Gastroesophageal sphincter (tissue), 4 donors: ENCODE results near the gene RALGPS1. TPM values are rescaled to one million over a fixed set of nuclear protein-coding genes. Genes with fewer than 3 reads are reported as not detected.

Experiments used
- ATAC-seq: fragments of 150-250 bp; one replicate; pipeline ENCODE4 v1.9.1; 2016; ENCODE audit warnings: mild to moderate bottlenecking, moderate library complexity
- H3K27ac ChIP-seq, 4 donors: fragments of 200-600 bp; sonication (generic) in 3 of 4; 1 replicate in 3 of 4; 2 replicates in 1 of 4; pipeline ENCODE4 v1.5.1; 2016 to 2019
- H3K27me3 ChIP-seq: fragments of 200-600 bp; sonication (generic); one replicate; pipeline ENCODE4 v1.5.1; 2019
- H3K36me3 ChIP-seq, 2 donors: fragments of 200-600 bp; sonication (generic); one replicate each; pipeline ENCODE4 v1.5.1; 2019; ENCODE audit warnings: control low read depth in 1 of 2
- H3K4me1 ChIP-seq, 3 donors: fragments of 200-600 bp; sonication (generic); 1 replicate in 2 of 3; 2 replicates in 1 of 3; pipeline ENCODE4 v1.5.1; 2016 to 2019; ENCODE audit warnings: control low read depth in 2 of 3
- H3K4me3 ChIP-seq, 2 donors: fragments of 200-600 bp; sonication (generic); one replicate each; pipeline ENCODE4 v1.5.1; 2019; ENCODE audit warnings: mild to moderate bottlenecking in 1 of 2, moderate library complexity in 1 of 2
- H3K9me3 ChIP-seq, 3 donors: fragments of 200-600 bp; sonication (generic); one replicate each; pipeline ENCODE4 v1.5.1; 2017 to 2019; ENCODE audit warnings: control low read depth in 2 of 3
- EP300 ChIP-seq: sonication (generic); formaldehyde crosslinking; IDR thresholded peaks from one replicate; pipeline ENCODE4 v1.6.1; 2017; ENCODE audit warnings: antibody characterized with exemption, mild to moderate bottlenecking
- POLR2A ChIP-seq, 2 donors: fragments of 450-650 bp; IDR thresholded peaks; one replicate each; pipeline ENCODE4 v1.6.1; 2017; ENCODE audit warnings: antibody characterized with exemption in 2 of 2, mild to moderate bottlenecking in 2 of 2, moderate library complexity in 1 of 2
- POLR2AphosphoS5 ChIP-seq: sonication (generic); formaldehyde crosslinking; IDR thresholded peaks from one replicate; pipeline ENCODE4 v1.6.1; 2017; ENCODE audit warnings: antibody characterized with exemption
- WGBS, 2 donors: methylation state at CpG; one replicate each; pipeline ENCODE4 v1.1.5; 2018; ENCODE audit warnings: low coverage in 1 of 2; 5-methylcytosine and 5-hydroxymethylcytosine counted together
- total RNA-seq, 4 donors: library from RNA; depleted of rRNA; stranded (reverse); fragments of >200 nt; gene quantifications; one replicate each; pipeline ENCODE4 v1.1.0, GENCODE V29; 2016
- TF ChIP-seq, protein P1 (sequence below), 4 experiments: fragments of 200-600 bp in 2 of 4; fragments of 450-650 bp in 2 of 4; sonication (generic) in 1 of 4; IDR thresholded peaks; one replicate each; pipeline ENCODE4 v1.5.1; 2017 to 2019; ENCODE audit warnings: antibody characterized with exemption in 4 of 4, mild to moderate bottlenecking in 2 of 4, moderate library complexity in 2 of 4

RALGPS1 gene
- total RNA-seq, 4 donors from 2014 or later = 5.9 to 17.4 (median 11.3) TPM

DNA sequence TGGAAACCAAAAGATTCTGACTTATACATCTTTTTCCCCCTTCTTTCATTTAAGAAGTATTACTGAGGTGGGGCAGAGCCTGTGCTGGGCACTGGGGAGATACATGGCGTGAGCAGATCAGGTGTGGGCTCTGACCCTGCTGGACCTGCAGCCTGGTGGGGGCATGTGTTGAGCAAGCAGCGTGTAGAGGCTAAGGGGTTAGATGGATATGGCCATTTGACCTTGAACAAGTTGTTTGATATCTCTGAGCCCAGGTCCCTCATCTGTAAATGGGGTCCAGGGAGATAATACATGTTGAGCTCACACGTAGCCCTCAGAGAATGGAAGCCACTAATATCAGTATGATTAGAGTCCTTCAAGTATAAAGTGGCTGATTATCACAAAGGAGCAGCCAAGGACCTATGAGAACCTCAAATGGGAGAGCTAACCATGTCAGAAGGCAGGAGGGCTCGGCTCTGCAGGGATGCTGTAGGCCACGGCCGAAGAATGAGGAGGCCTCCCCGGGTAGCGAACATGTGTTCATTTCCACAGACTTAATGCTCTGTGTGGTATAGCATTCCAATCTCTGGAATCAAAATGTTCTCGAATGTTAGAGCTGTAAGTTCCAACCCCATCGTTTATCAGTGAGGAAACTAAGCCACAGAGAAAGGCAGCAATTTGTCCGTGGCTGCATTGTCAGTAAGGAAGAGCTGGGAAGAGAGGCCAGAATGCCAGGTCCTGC lies 223.2 kb downstream of the RALGPS1 start:
- H3K9me3 ChIP-seq = no peaks in the 10 kb centered on the region
- no peaks in the 10 kb centered on the region for H3K36me3 ChIP-seq
- peaks cover 3 to 53% (median 35%) of the 10 kb centered on the region in 3 donors for H3K4me1 ChIP-seq
- no peak overlapping the region for H3K27ac ChIP-seq
- H3K4me3 ChIP-seq = no peak overlapping the region
- 88 to 98% methylated on average over 6 to 9 of the region's 11 CpGs for WGBS, 2 donors
- ATAC-seq = no peak
- no peaks in the 10 kb centered on the region for H3K27me3 ChIP-seq
- TF ChIP-seq POLR2A (IDR thresholded peaks at IDR 0.05) (no peak), POLR2AphosphoS5 (no peak), EP300 (no peak)
- TF ChIP-seq, protein P1, sequence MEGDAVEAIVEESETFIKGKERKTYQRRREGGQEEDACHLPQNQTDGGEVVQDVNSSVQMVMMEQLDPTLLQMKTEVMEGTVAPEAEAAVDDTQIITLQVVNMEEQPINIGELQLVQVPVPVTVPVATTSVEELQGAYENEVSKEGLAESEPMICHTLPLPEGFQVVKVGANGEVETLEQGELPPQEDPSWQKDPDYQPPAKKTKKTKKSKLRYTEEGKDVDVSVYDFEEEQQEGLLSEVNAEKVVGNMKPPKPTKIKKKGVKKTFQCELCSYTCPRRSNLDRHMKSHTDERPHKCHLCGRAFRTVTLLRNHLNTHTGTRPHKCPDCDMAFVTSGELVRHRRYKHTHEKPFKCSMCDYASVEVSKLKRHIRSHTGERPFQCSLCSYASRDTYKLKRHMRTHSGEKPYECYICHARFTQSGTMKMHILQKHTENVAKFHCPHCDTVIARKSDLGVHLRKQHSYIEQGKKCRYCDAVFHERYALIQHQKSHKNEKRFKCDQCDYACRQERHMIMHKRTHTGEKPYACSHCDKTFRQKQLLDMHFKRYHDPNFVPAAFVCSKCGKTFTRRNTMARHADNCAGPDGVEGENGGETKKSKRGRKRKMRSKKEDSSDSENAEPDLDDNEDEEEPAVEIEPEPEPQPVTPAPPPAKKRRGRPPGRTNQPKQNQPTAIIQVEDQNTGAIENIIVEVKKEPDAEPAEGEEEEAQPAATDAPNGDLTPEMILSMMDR (IDR thresholded peaks at IDR 0.05) = no peak

DNA sequence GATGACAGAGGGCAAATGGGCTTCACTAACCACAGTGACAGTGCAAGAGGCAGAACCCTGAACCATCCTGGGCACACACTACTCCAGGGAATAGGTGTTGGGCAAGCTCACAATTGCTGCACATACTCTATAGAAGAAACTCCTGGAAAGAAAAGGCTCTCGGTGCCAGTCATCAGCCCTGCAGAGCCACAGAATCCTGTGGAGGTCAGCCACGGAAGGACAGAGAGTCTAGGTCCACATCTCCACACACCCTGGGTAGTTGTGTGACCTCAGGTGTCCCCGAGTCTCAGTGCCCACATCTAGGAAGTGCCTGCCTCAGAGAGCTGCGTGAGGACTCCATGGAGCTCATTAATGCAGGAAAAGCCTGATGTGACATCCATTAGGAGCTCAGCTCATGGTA lies 223.9 kb downstream of the RALGPS1 start:
- Histone ChIP-seq H3K27me3 (no peaks in the 10 kb centered on the region), H3K4me3 (no peak overlapping the region), H3K9me3 (no peaks in the 10 kb centered on the region), H3K36me3 (no peaks in the 10 kb centered on the region), H3K27ac (no peak overlapping the region), H3K4me1 (peaks cover 3 to 46% (median 28%) of the 10 kb centered on the region in 3 donors)
- no peak for ATAC-seq
- TF ChIP-seq EP300 = no peak
- no peak for TF ChIP-seq POLR2AphosphoS5
- TF ChIP-seq POLR2A (IDR thresholded peaks at IDR 0.05) = no peak
- TF ChIP-seq, protein P1 (IDR thresholded peaks at IDR 0.05) = no peak
- 90 to 100% methylated on average over 1 to 2 of the region's 4 CpGs for whole genome bisulfite sequencing, 2 donors

DNA sequence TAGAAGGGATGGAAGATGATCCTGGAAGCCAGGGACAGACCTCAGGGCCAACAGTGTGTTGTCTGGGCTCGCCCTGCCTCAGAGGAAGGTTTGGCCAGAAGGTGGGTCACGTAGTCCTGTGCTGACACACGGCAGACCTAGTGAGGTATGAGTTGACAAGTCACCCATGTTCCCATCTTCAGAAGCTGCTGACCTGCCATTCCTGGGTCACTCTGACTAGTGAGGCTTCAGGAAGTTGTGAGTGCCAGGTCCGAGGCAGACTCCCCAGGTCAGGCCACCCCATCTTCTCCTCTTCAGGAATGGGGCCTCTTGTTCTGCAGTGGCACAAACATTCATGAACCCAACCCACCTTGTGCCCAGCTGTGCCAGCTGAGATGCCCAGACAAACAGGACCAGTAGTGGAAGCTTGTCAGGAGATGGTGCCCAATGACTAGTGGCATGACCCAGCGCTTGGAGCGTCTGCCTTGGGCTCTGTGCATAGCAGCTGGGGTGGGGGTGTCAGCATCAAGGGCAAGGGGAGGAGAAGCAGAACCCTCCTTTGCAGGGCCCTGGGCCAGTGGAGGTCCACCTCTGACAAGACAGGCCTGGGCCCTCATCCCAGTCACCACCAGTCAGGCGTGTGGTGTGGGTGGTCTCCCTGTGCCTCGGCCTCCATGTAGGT lies 224.6 kb downstream of the RALGPS1 start:
- Histone ChIP-seq H3K36me3 (no peaks in the 10 kb centered on the region), H3K4me3 (no peak overlapping the region), H3K27ac (no peak overlapping the region), H3K9me3 (no peaks in the 10 kb centered on the region), H3K4me1 (peaks cover 1 to 44% (median 21%) of the 10 kb centered on the region in 3 donors), H3K27me3 (no peaks in the 10 kb centered on the region)
- TF ChIP-seq, protein P1 (IDR thresholded peaks at IDR 0.05) = no peak
- TF ChIP-seq EP300 (no peak), POLR2A (IDR thresholded peaks at IDR 0.05) (no peak), POLR2AphosphoS5 (no peak)
- WGBS, 2 donors = 100% methylated on average over 1 of the region's 8 CpGs; no CpG with 5 or more reads in 1 of the 2 donors
- ATAC-seq = no peak

DNA sequence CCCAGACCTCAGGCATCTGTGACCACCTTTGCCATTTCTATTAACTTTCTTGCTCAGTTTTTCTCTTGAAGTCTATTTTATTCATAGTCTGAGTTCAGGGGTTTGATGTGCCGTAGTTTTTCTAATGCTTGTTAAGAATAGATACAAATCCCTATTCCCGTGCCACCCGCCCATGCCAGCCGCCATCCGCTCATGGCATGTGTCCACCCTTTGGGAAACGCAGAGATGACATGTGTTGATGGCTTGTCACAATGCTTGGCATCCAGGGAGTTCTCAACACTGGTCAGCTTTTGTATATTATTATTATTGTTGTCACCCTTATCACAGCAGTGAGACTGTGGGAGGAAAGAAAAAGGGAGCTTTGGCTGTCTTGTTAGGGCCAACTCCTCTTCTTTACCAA lies 225.2 kb downstream of the RALGPS1 start:
- TF ChIP-seq, protein P1 (IDR thresholded peaks at IDR 0.05) = no peak
- H3K9me3 ChIP-seq = no peaks in the 10 kb centered on the region
- H3K36me3 ChIP-seq = no peaks in the 10 kb centered on the region
- peaks cover 0 to 38% (median 18%) of the 10 kb centered on the region in 3 donors for H3K4me1 ChIP-seq
- H3K27ac ChIP-seq = no peak overlapping the region
- no peak overlapping the region for H3K4me3 ChIP-seq
- H3K27me3 ChIP-seq = no peaks in the 10 kb centered on the region
- ATAC-seq = no peak
- 92% methylated on average over 6 of the region's 6 CpGs; no CpG with 5 or more reads in 1 of the 2 donors for whole genome bisulfite sequencing, 2 donors

DNA sequence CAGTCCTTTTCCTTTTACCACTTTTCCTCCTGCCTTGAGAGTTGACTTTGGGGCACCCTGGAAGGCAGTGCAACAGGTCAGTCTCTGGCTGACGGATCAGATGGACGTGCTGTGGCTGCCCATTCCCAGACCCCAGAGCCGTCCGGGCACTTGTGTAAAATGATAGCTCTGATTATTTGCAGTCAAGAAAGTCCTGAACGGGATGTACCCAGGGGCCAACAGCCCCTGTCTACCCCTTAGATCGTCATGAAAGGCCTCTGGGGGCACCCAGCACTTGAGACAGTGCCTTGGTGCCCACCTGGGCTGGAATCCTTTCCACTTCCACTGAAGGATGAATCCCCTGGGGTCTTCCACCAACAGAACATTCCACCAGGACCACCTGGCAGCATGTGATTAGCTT lies 225.6 kb downstream of the RALGPS1 start:
- Histone ChIP-seq H3K27me3 (no peaks in the 10 kb centered on the region), H3K9me3 (no peaks in the 10 kb centered on the region), H3K27ac (no peak overlapping the region), H3K4me1 (peaks cover 0 to 34% (median 14%) of the 10 kb centered on the region in 3 donors), H3K36me3 (no peaks in the 10 kb centered on the region), H3K4me3 (no peak overlapping the region)
- TF ChIP-seq POLR2AphosphoS5 (no peak), POLR2A (IDR thresholded peaks at IDR 0.05) (no peak), EP300 (no peak)
- TF ChIP-seq, protein P1 (IDR thresholded peaks at IDR 0.05) = no peak
- ATAC-seq = no peak
- WGBS, 2 donors = no CpG with 5 or more reads among the region's 6 CpGs
